Tibial artery (tissue), 4 donors: ENCODE results near the gene DHPS.

Experiments used
- DNase-seq, 2 donors: peaks; one replicate each; pipeline ENCODE4 v3.0.0-alpha.2; 2019
- H3K27ac ChIP-seq, 2 donors: fragments of 200-600 bp; sonication (generic) in 1 of 2; 1 replicate in 1 of 2; 2 replicates in 1 of 2; pipeline ENCODE4 v1.5.1; 2018 to 2019; ENCODE audit warnings: mild to moderate bottlenecking in 1 of 2
- H3K27me3 ChIP-seq, 2 donors: fragments of 200-600 bp; sonication (generic) in 1 of 2; one replicate each; pipeline versions ENCODE4 v1.5.1 to v1.6.0; 2016 to 2019
- H3K36me3 ChIP-seq, 3 donors: fragments of 200-600 bp; sonication (generic) in 2 of 3; one replicate each; pipeline ENCODE4 v1.5.1; 2016 to 2019; ENCODE audit warnings: mild to moderate bottlenecking in 2 of 3
- H3K4me1 ChIP-seq, 4 donors: fragments of 200-600 bp; sonication (generic) in 2 of 4; 1 replicate in 3 of 4; 2 replicates in 1 of 4; pipeline ENCODE4 v1.5.1; 2016 to 2019
- H3K4me3 ChIP-seq, 2 donors: fragments of 200-600 bp; sonication (generic) in 1 of 2; 1 replicate in 1 of 2; 2 replicates in 1 of 2; pipeline ENCODE4 v1.5.1; 2018 to 2019; ENCODE audit warnings: mild to moderate bottlenecking in 2 of 2
- H3K9me3 ChIP-seq, 3 donors: fragments of 200-600 bp; sonication (generic) in 1 of 3; one replicate each; pipeline ENCODE4 v1.5.1; 2016 to 2019
- intact Hi-C: fragments of 100-400 bp; cut with DNase I; formaldehyde crosslinking; loops from one replicate; pipeline ENCODE4 v1.15.0; 2023; ENCODE audit warnings: low total_unique reads
- TF ChIP-seq, protein P1 (sequence below), 2 experiments: fragments of 200-600 bp in 1 of 2; fragments of 450-650 bp in 1 of 2; IDR thresholded peaks; one replicate each; pipeline ENCODE4 v1.5.1; 2017 to 2019; ENCODE audit warnings: antibody characterized with exemption in 2 of 2, mild to moderate bottlenecking in 1 of 2, moderate library complexity in 1 of 2

The DHPS gene

DNA sequence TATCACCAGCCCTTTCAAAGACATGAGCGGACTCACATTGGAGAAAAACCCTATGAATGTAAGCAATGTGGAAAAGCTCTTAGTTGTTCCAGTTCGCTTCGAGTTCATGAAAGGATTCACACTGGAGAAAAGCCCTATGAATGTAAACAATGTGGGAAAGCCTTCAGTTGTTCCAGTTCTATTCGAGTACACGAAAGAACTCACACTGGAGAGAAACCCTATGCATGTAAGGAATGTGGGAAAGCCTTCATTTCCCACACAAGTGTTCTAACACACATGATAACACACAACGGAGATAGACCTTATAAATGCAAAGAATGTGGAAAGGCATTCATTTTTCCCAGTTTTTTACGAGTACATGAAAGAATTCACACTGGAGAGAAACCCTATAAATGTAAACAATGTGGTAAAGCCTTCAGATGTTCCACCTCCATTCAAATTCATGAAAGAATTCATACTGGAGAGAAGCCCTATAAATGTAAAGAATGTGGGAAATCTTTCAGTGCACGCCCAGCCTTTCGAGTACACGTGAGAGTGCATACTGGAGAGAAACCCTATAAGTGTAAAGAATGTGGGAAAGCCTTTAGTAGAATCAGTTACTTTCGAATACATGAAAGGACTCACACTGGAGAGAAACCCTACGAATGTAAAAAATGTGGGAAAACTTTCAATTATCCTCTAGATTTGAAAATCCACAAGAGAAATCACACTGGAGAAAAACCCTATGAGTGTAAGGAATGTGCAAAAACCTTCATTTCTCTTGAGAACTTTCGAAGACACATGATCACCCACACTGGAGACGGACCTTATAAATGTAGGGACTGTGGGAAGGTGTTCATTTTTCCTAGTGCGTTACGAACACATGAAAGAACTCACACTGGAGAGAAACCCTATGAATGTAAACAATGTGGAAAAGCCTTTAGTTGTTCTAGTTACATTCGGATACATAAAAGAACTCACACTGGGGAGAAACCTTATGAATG lies 53.3 kb downstream of the DHPS start:
- no peaks in the 10 kb centered on the region for H3K27me3 ChIP-seq
- H3K36me3 ChIP-seq = peaks cover 81 to 97% (median 88%) of the 10 kb centered on the region in 3 donors
- no peak overlapping the region for H3K27ac ChIP-seq
- intact Hi-C loops = no loop called here
- TF ChIP-seq, protein P1, sequence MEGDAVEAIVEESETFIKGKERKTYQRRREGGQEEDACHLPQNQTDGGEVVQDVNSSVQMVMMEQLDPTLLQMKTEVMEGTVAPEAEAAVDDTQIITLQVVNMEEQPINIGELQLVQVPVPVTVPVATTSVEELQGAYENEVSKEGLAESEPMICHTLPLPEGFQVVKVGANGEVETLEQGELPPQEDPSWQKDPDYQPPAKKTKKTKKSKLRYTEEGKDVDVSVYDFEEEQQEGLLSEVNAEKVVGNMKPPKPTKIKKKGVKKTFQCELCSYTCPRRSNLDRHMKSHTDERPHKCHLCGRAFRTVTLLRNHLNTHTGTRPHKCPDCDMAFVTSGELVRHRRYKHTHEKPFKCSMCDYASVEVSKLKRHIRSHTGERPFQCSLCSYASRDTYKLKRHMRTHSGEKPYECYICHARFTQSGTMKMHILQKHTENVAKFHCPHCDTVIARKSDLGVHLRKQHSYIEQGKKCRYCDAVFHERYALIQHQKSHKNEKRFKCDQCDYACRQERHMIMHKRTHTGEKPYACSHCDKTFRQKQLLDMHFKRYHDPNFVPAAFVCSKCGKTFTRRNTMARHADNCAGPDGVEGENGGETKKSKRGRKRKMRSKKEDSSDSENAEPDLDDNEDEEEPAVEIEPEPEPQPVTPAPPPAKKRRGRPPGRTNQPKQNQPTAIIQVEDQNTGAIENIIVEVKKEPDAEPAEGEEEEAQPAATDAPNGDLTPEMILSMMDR (IDR thresholded peaks at IDR 0.05) = no peak
- H3K9me3 ChIP-seq = peaks cover 0 to 11% (median 6%) of the 10 kb centered on the region in 3 donors
- no peak overlapping the region for H3K4me3 ChIP-seq
- no peak for DNase-seq
- peaks cover 0 to 3% (median 0%) of the 10 kb centered on the region in 4 donors for H3K4me1 ChIP-seq

DNA sequence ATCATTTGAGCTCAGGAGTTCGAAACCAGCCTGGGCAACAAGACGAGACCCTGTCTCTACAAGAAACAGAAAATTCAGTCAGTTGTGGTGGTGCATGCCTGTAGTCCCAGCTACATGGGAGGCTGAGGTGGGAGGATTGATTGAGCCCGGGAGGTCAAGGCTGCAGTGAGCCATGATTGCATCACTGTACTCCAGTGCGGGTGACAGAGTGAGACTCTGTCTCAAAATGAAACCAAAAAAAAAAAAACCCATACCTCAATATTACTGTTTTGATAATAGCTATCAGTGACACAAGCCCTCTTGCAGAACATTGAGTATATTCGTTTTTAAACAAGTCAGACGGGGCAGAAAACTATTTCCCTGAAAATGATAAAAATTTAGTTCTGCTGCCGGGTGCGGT lies 54.7 kb downstream of the DHPS start:
- TF ChIP-seq, protein P1 (IDR thresholded peaks at IDR 0.05) = no peak
- no peak for DNase-seq
- Histone ChIP-seq H3K27ac (no peak overlapping the region), H3K36me3 (peaks cover 80 to 85% (median 81%) of the 10 kb centered on the region in 3 donors), H3K4me3 (no peak overlapping the region), H3K27me3 (no peaks in the 10 kb centered on the region), H3K9me3 (peaks cover 0 to 11% (median 6%) of the 10 kb centered on the region in 3 donors), H3K4me1 (peaks cover 0 to 13% (median 2%) of the 10 kb centered on the region in 4 donors)
- intact Hi-C loops = no loop called here
